ENCODE data around the gene DYNC1I1. TPM values are rescaled to one million over a fixed set of nuclear protein-coding genes. Genes with fewer than 3 reads are reported as not detected.

The DYNC1I1 gene
- polyA plus RNA-seq (2013, experiment 1 of 2; ENCODE audit: insufficient read length) = 0.19 TPM
- 0.25 TPM for polyA plus RNA-seq (2013, experiment 2 of 2; ENCODE audit: insufficient read length)

DNA sequence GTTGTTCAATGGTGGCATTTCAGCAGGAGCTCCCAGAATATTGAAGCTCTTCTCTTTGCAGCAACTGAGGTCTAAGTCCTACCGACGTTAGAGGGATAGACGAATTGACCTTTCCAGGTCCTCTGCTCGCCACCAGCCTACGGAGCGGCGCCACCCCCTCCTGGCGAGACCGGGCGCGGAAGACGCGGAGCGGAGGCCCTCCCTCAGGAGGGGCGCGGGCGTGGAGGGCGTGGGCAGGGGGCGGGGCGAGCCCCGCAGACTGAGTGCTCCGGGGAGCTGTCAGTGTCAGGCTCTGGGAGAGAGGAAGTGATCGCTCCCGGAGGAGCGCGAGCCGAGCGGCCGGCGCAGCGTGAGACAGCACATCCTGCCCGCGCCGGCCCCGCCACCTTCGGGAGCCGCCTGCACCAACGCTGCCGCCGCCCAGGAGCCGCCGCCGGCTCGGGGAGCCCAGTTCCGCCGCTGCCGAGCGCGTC lies at the start of gene DYNC1I1:
TSS of gene DYNC1I1 (plus strand) at position 257 of the 473 bp plus-strand sequence. CDS start 32,176 bp downstream, outside the sequence.
- peak; percentile 57 for DNase-seq

GRCh38 chr7:95723583-95724180 lies 48.7 kb upstream of the DYNC1I1 start:
- peak; percentile 44 for DNase-seq

DNA sequence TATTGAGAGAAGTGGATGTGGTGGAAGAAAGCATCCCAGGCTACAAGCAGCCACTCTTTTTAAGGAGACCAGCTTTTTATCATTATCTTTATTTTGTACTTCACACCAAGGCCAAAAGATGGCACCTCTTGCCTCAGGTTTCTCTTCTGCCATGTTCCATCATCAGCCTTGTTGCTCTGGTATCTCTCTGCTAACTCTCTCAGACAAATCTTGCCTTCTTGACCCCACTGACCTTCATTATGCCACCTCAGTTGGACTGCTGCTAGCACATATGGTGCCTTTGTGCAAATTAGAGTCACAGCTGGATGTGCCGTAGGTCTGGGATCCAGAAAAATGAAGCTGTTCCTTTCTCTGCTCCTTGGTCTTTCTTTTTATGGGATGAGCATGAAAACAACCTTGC lies 47.1 kb upstream of the DYNC1I1 start:
- peak; percentile 2 for DNase-seq

- no peak for DNase-seq
These were observed 41.7 kb upstream of the DYNC1I1 start for GRCh38 chr7:95730493-95731280.

- DNase-seq = no peak
These were observed 35.7 kb upstream of the DYNC1I1 start for GRCh38 chr7:95736635-95737034.

DNA sequence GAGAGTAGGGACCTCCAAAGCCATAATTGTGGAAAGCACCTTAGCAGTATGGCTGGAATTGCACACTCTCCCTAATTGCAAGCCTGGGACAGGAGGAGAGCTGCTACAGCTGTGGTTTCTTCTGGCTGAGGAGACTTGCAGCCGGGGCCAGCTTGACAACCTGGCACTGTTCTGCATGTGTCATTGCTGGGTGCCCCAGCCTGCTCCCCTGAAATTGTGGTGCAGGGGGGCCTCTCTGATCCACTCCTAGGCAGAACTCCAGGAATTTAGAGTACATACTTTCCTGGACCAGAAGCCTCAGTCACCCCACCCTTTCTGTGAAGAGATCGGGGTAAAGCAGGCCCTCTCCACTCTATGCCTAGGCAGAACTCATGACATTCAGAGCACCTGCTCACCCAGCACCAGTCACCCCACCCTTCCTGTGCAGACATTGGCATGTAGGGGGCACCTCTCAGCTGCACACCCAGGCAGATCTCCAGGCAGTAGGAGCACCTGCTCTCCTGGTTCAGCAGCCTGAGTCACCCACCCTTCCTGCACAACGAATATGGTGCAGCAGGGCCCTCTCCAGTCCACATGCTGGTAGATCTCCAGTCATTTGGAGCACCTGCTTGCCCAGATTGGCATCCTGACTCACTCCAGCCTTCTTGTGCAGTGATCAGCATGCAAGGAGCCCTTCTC lies 34.4 kb upstream of the DYNC1I1 start:
- DNase-seq = no peak

DNA sequence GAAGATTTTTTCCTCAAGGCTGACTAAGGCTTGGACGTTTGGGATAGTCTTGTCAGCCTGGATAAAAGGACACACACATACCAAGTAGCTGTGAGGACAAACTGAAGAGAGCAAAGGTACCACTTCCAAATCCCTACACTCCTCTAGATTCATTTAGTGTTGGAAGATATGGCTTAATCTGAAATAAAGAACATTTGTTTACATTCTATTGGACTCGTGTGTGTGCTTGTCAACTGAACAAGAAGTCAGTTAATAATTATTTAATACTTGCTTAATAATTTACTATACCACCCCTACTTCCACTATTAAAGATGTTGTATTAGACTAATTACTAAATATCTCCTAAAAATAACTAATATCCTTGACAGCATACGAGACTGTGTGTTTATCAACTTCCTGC lies 23.3 kb upstream of the DYNC1I1 start:
- DNase-seq = no peak

DNA sequence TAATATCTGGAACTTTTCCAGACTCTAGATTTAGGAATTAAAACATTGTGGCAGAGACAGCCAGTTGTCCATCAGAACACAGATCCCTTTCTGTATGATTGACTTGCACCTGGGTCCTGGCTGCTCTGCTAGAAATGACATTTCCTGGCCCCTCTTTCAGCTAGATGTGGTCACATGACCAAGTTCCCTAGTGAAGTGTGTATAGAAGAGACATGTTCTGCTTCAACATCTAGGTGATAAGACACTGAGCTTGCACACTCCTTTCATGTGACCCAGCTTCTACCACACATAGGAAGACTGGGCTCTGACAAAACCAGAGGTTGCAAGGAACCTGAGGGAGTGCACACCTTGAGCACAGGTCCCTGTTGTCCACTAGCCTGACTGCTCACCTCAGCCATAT lies 22.8 kb upstream of the DYNC1I1 start:
- DNase-seq = no peak

GRCh38 chr7:95753440-95753839 lies 18.9 kb upstream of the DYNC1I1 start:
- DNase-seq = no peak

GRCh38 chr7:95755277-95755934 lies 16.9 kb upstream of the DYNC1I1 start:
- no peak for DNase-seq

DNA sequence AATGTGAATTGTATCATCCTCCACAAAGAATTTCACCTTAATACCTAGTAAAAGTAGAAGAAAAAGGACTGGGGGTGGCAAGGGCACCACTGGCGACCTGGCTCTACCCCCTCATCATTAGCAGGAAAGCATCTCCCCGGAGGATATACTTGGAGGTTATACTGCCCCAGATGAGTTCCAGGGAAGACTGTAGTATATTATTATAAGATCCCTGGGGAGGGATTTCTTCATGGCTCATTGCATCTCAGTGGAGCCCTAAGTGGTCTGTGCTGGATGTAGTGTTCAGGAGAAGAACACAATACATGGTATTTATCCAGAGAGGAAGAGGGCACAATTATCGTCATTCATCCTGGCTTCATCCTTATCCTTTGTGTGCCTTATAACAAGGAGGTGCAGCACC lies 14.2 kb upstream of the DYNC1I1 start:
- no peak for DNase-seq

DNA sequence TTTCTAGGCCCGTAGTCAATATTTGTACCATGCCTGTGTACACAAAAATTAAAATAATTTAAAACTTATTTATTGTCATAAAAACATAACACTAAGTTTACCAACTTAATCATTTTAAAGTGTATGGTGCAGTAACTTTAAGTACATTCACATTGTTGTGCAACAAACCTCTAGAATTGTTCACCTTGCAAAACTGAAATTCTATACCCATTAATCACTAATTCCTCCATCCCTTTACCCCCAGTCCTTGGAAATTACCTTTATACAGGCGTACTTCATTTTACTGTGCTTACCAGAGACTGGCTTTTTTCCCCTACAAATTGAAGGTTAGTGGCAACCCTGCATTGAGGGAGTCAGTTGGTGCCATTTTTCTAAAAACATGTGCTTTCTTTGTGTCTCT lies 6.3 kb upstream of the DYNC1I1 start:
- DNase-seq = no peak

- no peak for DNase-seq
These were observed 5.7 kb upstream of the DYNC1I1 start for GRCh38 chr7:95766657-95767056.

DNA sequence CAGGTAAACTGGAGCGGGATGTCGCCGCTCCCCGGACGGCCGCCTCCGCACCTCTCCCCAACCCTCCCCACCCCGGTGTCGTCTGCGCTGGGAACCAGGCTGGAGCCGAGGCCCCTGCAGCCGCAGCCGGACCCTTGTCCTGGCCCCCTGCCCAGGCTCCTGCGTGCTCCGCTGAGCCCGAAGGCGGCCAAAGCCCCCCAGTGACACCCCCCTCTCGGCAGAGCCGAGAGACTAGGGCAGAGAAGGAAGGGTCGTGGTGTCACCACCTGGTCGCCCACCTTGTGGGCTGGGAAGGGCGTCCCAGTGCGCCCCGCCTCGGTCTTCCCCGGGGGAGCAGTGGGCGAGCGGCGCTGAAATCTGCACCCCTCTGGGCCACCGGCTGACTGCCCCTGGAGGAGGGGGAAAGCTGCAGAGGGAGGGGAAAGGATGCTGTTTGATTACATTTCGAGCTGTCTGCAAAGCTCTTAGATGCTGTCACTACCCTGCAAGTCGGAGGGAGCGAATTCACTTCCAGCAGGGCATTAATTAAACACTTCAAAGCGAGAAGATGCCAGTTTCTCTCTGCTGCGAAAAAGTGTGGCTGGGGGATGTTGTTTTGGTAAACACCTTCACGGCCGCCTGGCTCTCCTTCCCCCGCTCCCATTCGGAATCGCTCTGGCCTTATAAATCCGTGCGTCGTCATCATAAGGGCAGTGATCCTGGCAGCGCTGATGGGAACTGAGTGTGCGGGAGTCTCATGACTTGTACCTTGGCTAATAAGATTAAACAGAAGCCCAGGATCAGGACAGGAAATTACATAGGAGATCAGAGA lies 622 bp downstream of the DYNC1I1 start:
- no peak for DNase-seq

DNA sequence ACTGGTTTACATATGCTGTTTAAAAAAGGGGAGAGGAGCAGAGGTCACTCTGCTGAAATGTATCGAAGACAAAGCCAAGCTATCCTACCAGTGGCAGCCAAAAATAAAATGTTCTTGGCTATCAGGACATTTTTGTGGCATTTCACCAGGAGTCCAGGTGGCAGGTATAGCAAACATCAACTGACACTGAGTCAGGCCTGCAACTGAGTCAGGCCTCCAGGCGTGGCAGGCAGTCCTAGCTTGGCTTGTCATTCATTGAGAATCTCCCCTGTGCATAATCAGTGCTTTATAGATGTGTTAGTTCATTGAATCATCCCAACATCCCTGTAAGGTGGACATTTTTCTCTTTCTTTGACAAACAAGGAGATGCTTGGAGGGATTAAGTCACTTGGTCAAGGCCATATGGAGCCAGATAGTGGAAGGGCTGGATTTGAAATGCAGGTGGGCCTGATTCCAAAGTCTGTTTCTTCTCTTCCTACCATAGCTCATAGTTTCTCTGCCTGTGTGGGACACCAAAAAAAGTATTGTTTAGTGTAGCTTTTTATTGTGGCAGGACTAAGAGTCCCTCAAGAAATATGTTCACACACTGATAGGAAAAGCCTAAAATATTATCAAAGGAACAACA lies 4.3 kb downstream of the DYNC1I1 start:
- DNase-seq = no peak

DNA sequence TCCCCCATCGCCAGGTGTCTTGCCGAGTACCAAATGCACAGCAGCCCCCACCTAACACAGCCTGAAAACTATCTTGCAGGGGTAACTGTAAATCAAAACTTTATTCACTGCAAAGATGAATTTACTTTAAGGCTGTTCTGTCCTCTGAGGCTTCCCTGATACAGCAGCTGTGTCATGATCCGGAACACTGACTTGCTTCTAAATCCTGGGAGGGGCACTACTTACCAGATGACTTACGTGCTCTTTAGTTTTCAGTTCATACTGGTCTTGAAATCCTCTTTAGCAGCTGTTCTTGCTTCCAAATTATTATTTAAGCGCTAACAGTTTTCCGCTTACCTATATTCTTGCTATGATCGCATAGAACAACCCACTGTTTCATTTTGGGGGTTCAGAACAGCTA lies 4.9 kb downstream of the DYNC1I1 start:
- no peak for DNase-seq

- no peak for DNase-seq
These were observed 8.3 kb downstream of the DYNC1I1 start for GRCh38 chr7:95780665-95781064.

- DNase-seq = no peak
These were observed 9.7 kb downstream of the DYNC1I1 start for GRCh38 chr7:95781961-95782586.

DNA sequence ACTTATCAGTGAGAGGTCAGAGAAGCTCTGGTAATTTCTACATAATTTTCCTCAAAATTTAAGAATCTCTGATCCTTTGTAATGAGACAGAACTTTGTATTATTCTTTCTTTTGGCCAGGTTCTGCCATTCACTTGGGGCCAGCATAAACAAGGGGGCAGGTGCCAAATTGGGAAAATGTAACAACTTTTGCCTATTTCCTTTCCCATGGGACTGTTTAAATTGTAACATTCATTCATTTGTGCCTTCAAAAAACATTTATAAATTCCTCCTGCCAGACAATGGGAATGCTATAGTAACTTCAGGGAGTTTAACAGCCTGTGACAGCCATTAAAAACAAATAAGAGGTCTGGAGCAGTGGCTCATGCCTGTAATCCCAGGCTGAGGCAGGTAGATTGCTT lies 12.4 kb downstream of the DYNC1I1 start:
- DNase-seq = no peak

DNA sequence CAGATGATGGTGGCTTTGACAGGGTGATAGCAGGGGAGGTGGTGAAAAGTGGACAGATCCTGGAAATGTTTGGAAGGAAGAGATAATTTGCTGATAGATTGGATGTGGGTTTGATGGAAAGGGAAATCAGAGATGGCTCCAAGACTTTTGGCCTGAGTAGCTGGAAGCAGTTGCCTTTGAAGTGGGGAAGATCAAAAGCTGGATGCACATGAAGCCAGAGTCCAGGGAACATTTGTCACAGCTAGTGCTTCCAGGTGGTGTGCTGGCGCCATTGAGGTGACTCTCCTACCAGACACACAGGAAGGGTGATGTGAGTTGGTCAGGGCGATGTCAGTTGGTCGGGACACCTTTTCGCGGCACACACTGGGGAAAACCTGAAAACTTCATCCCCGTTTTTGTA lies 15.9 kb downstream of the DYNC1I1 start:
- no peak for DNase-seq

GRCh38 chr7:95788884-95789283 lies 16.5 kb downstream of the DYNC1I1 start:
- DNase-seq = no peak

Data from fibroblast of skin of scalp (primary cell).